ENCODE results near the gene PPP1R3D. TPM values are rescaled to one million over a fixed set of nuclear protein-coding genes. Genes with fewer than 3 reads are reported as not detected.
A peak's percentile ranks its signal among the peaks of the same experiment; 100 is the strongest.
"Not testable (repeated sequence)": the region's sequence is repeated elsewhere in the genome, so short reads cannot be mapped to it uniquely, and the experiment has no call there.

The PPP1R3D gene
- 1 to 10 TPM; 2.6 to 3.6 (median 3.4) TPM for polyA plus RNA-seq

- WGBS, 3 donors, result 0% methylated on average over 46 to 57 of the region's 57 CpGs
These were observed at the start of gene PPP1R3D, which contains the start of gene FAM217B for GRCh38 chr20:59940129-59940955. Gene PPP1R3D, minus strand, starts transcription at chr20:59940305. Its CDS starts 374 bp downstream, at chr20:59939931. Gene FAM217B, plus strand, starts transcription at chr20:59940389. Its CDS starts 3,555 bp downstream, at chr20:59943944.

GRCh38 chr20:59988141-59988540 lies 48.0 kb upstream of the PPP1R3D start:
- 61 to 63% (median 62%) methylated on average over 5 of the region's 5 CpGs for WGBS, 3 donors
- no peak overlapping the region for H3K27ac ChIP-seq (ENCODE audit: low read depth, low read length)

More at GRCh38 chr20:59940129-59940955, at the start of gene PPP1R3D, which contains the start of gene FAM217B:
- H3K27ac ChIP-seq (ENCODE audit: low read depth, low read length), result peak within 1 kb of the TSS; percentile 88

GRCh38 chr20:59987135-59987534 lies 47.0 kb upstream of the PPP1R3D start:
- WGBS, 3 donors, result 86 to 91% (median 89%) methylated on average over 7 of the region's 7 CpGs
- H3K27ac ChIP-seq (ENCODE audit: low read depth, low read length), result no peak overlapping the region

GRCh38 chr20:59985864-59986263 lies 45.8 kb upstream of the PPP1R3D start:
- 86 to 93% (median 92%) methylated on average over 3 of the region's 3 CpGs for WGBS, 3 donors
- H3K27ac ChIP-seq (ENCODE audit: low read depth, low read length), result no peak overlapping the region

- 58 to 88% (median 75%) methylated on average over 8 of the region's 8 CpGs for WGBS, 3 donors
- no peak overlapping the region for H3K27ac ChIP-seq (ENCODE audit: low read depth, low read length)
These were observed 45.1 kb upstream of the PPP1R3D start for GRCh38 chr20:59985164-59985563.

- no peak overlapping the region for H3K27ac ChIP-seq (ENCODE audit: low read depth, low read length)
- WGBS, 3 donors, result 48 to 86% (median 67%) methylated on average over 4 of the region's 4 CpGs
These were observed 44.4 kb upstream of the PPP1R3D start for GRCh38 chr20:59984541-59984940.

GRCh38 chr20:59983076-59983475 lies 43.0 kb upstream of the PPP1R3D start:
- 87 to 90% (median 87%) methylated on average over 9 of the region's 9 CpGs for WGBS, 3 donors
- no peak overlapping the region for H3K27ac ChIP-seq (ENCODE audit: low read depth, low read length)

GRCh38 chr20:59977086-59977485 lies 37.0 kb upstream of the PPP1R3D start:
- WGBS, 3 donors, result 91 to 93% (median 91%) methylated on average over 9 of the region's 9 CpGs
- H3K27ac ChIP-seq (ENCODE audit: low read depth, low read length), result no peak overlapping the region

- WGBS, 3 donors, result 71 to 87% (median 86%) methylated on average over 6 of the region's 6 CpGs
- no peak overlapping the region for H3K27ac ChIP-seq (ENCODE audit: low read depth, low read length)
These were observed 36.2 kb upstream of the PPP1R3D start for GRCh38 chr20:59976156-59976782.

- no peak overlapping the region for H3K27ac ChIP-seq (ENCODE audit: low read depth, low read length)
- WGBS, 3 donors, result 59 to 84% (median 62%) methylated on average over 12 of the region's 12 CpGs
These were observed 32.1 kb upstream of the PPP1R3D start for GRCh38 chr20:59972037-59972801.

GRCh38 chr20:59971428-59971827 lies 31.3 kb upstream of the PPP1R3D start:
- 83 to 98% (median 87%) methylated on average over 1 of the region's 1 CpG for WGBS, 3 donors
- no peak overlapping the region for H3K27ac ChIP-seq (ENCODE audit: low read depth, low read length)

- WGBS, 3 donors, result 81 to 92% (median 89%) methylated on average over 3 of the region's 3 CpGs
- no peak overlapping the region for H3K27ac ChIP-seq (ENCODE audit: low read depth, low read length)
These were observed 26.3 kb upstream of the PPP1R3D start for GRCh38 chr20:59966428-59966827.

GRCh38 chr20:59962155-59962554 lies 22.1 kb upstream of the PPP1R3D start:
- WGBS, 3 donors, result 85 to 94% (median 87%) methylated on average over 6 of the region's 6 CpGs
- H3K27ac ChIP-seq (ENCODE audit: low read depth, low read length), result no peak overlapping the region

- WGBS, 3 donors, result 67 to 70% (median 69%) methylated on average over 2 of the region's 2 CpGs
- no peak overlapping the region for H3K27ac ChIP-seq (ENCODE audit: low read depth, low read length)
These were observed 21.3 kb upstream of the PPP1R3D start for GRCh38 chr20:59961423-59961822.

GRCh38 chr20:59958626-59959025 lies 18.5 kb upstream of the PPP1R3D start:
- 83 to 94% (median 93%) methylated on average over 4 of the region's 4 CpGs for WGBS, 3 donors
- no peak overlapping the region for H3K27ac ChIP-seq (ENCODE audit: low read depth, low read length)

GRCh38 chr20:59958123-59958522 lies 18.0 kb upstream of the PPP1R3D start, which contains the start of gene CDH26:
Gene CDH26, plus strand, starts transcription at chr20:59958423. Its CDS starts 304 bp downstream, at chr20:59958727.
- H3K27ac ChIP-seq (ENCODE audit: low read depth, low read length), result no peak within 1 kb of the TSS
- WGBS, 3 donors, result 81 to 87% (median 85%) methylated on average over 5 of the region's 5 CpGs

- H3K27ac ChIP-seq (ENCODE audit: low read depth, low read length), result not testable (repeated sequence)
These were observed 17.5 kb upstream of the PPP1R3D start for GRCh38 chr20:59957568-59957967.

GRCh38 chr20:59955131-59955796 lies 15.2 kb upstream of the PPP1R3D start:
- WGBS, 3 donors, result 79 to 85% (median 81%) methylated on average over 8 of the region's 8 CpGs
- H3K27ac ChIP-seq (ENCODE audit: low read depth, low read length), result no peak overlapping the region
